ENCODE results near the gene SLC10A1. TPM values are rescaled to one million over a fixed set of nuclear protein-coding genes. Genes with fewer than 3 reads are reported as not detected.

SLC10A1 gene
- total and polyA plus RNA-seq, 2 experiments from 2014 or later, result 0.10 TPM; not detected in 1

- Mint-ChIP-seq H3K9me3 (peaks cover 4% of the 10 kb centered on the region; the same call in 1 of the 3 replicates), H3K36me3 (ENCODE audit: low read depth) (peaks cover 87% of the 10 kb centered on the region), H3K4me1 (peaks cover 21% of the 10 kb centered on the region), H3K27ac (peak overlapping the region; percentile 67; the same call in 1 of the 2 replicates), H3K4me3 (no peak overlapping the region), H3K27me3 (ENCODE audit: insufficient read depth, low read depth, poor library complexity) (peaks cover 24% of the 10 kb centered on the region)
- DNase-seq (ENCODE audit: low spot score) (no peak), ATAC-seq (no peak)
- H3K4me1 ChIP-seq (ENCODE audit: insufficient read depth), result peaks cover 14% of the 10 kb centered on the region
- no peak for TF ChIP-seq ZNF331 (CRISPR knock-in tag; IDR thresholded peaks at IDR 0.05; ENCODE audit: low read depth)
- no peak for TF ChIP-seq REST (IDR thresholded peaks at IDR 0.05; ENCODE audit: unreplicated experiment)
- TF ChIP-seq STAT1 (IDR thresholded peaks at IDR 0.05; ENCODE audit: unreplicated experiment), result no peak
- no peak for TF ChIP-seq NANOG (IDR thresholded peaks at IDR 0.05; ENCODE audit: borderline replicate concordance)
- no peak for TF ChIP-seq ETS1 (IDR thresholded peaks at IDR 0.05)
- TF ChIP-seq CREB1 (CRISPR knock-in tag; IDR thresholded peaks at IDR 0.05; ENCODE audit: low read depth), result no peak
- no peak for TF ChIP-seq JUNB (IDR thresholded peaks at IDR 0.05; ENCODE audit: unreplicated experiment)
- no peak for TF ChIP-seq EZH2 (IDR thresholded peaks at IDR 0.05; ENCODE audit: low read depth, unreplicated experiment)
- TF ChIP-seq ZNF462 (CRISPR knock-in tag; IDR thresholded peaks at IDR 0.05), result no peak
- TF ChIP-seq EZH2phosphoT487 (IDR thresholded peaks at IDR 0.05; ENCODE audit: unreplicated experiment), result no peak
- TF ChIP-seq POLR2AphosphoS5 (IDR thresholded peaks at IDR 0.05; ENCODE audit: low read depth), result no peak
- no peak for TF ChIP-seq ZNF114 (CRISPR knock-in tag; IDR thresholded peaks at IDR 0.05)
- no peak for TF ChIP-seq CTCF (conservative IDR thresholded peaks at IDR 0.05; ENCODE audit: low read depth in 2 of 2)
- H3F3A ChIP-seq (replicated peaks; ENCODE audit: low read depth), result peaks cover 7% of the 10 kb centered on the region
- H2AFZ ChIP-seq, result no peak overlapping the region
- H3K4me2 ChIP-seq, result no peak overlapping the region
- H4K20me1 ChIP-seq (replicated peaks; ENCODE audit: insufficient read depth), result peaks cover 48% of the 10 kb centered on the region
- H3K4me3 ChIP-seq, result no peak overlapping the region
- H3K9me2 ChIP-seq (ENCODE audit: insufficient read depth), result no peaks in the 10 kb centered on the region
- H3K27ac ChIP-seq (ENCODE audit: low read depth), result no peak overlapping the region
- peaks cover 65% of the 10 kb centered on the region for H3K36me3 ChIP-seq (ENCODE audit: insufficient read depth)
- no peaks in the 10 kb centered on the region for H3K27me3 ChIP-seq (ENCODE audit: insufficient read depth)
- peaks cover 51% of the 10 kb centered on the region for H3K79me2 ChIP-seq (replicated peaks; ENCODE audit: insufficient read depth)
These were observed 26.5 kb downstream of the SLC10A1 start for GRCh38 chr14:69770559-69770958.

Measured in GM23338 (cell line).